GM12872 (cell line): ENCODE data around the gene BRAF.

Experiments used
- TF ChIP-seq, protein P1 (sequence below): IDR thresholded peaks from 3 replicates; pipeline ENCODE4 v1.5.1; 2011; ENCODE audit warnings: low read depth, mild to moderate bottlenecking, low read length, moderate library complexity; ENCODE audit not compliant: insufficient read depth

BRAF gene

DNA sequence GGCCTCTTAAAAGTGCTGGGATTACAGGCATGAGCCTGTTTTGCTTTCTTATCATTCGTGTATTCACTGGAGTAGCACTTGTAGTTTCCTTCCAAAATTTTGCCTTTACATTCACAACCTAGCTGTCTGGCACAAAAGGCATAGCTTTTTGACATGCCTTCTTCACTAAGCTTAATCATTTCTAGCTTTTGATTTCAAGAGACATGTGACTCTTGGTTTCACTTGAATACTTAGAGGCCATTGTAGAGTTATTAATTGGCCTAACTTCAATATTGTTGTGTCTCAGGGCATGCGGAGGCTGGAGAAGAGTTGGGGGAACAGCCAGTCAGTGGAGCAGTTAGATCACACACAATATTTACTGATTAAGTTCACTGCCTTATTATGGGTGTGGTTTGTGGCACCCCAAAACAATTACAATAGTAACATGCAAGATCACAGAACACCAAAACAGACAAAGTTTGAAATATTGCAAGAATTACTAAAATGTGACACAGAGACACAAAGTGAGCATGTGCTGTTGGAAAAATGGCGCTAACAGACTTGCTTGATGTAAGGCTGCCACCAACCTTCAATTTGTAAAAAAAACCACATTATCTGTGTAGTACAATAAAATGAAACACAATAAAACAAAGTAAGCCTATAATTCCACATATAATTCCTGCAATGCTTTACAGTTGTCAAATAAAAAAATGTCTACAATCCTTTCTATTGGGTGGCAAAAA, 43.1 kb downstream of the BRAF start:
- TF ChIP-seq, protein P1, sequence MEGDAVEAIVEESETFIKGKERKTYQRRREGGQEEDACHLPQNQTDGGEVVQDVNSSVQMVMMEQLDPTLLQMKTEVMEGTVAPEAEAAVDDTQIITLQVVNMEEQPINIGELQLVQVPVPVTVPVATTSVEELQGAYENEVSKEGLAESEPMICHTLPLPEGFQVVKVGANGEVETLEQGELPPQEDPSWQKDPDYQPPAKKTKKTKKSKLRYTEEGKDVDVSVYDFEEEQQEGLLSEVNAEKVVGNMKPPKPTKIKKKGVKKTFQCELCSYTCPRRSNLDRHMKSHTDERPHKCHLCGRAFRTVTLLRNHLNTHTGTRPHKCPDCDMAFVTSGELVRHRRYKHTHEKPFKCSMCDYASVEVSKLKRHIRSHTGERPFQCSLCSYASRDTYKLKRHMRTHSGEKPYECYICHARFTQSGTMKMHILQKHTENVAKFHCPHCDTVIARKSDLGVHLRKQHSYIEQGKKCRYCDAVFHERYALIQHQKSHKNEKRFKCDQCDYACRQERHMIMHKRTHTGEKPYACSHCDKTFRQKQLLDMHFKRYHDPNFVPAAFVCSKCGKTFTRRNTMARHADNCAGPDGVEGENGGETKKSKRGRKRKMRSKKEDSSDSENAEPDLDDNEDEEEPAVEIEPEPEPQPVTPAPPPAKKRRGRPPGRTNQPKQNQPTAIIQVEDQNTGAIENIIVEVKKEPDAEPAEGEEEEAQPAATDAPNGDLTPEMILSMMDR: no peak

DNA sequence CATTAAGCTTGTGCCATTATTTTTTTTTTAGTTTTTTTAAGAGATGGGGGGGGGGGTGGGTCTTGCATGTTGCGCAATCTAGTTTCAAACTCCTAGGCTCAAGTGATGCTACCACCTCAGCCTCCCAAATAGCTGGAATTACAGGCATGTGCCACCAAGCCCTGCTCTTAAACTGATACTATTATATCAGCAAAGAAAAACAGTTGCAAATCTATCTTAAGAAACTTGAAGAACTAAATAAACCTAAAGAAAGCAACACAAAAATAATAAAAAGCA, 47.5 kb downstream of the BRAF start:
- TF ChIP-seq, protein P1: no peak

DNA sequence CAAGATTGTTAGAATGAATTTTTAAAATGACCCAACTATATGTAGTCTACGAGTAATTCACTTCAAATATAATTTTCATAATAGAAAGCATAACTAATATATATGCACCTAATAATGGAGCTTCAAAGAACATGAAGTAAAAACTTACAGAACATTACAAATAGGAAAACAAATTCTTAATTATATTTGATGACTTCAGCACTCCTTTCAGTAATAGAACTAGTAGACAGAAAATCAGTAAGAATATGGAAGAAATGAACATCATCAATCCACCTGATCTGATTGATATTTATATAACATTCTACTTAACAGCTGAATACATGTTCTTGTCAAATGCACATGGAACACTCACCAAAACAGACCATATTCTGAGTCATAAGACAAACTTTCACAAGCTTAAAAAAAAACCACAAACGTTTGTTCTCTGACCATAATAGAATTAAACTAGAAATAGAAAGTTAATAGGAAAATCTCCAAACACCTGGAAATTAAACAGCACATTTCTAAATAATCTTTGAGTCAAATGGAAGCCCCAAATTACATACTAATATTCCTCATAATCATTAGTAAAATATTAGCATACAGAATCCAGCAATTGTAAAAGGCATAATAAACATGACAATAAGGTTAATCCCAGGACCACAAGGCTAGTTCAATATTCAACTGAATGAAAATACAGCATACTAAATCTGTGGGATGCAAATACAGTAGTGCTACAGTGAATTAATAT, 48.0 kb downstream of the BRAF start:
- TF ChIP-seq, protein P1: no peak

DNA sequence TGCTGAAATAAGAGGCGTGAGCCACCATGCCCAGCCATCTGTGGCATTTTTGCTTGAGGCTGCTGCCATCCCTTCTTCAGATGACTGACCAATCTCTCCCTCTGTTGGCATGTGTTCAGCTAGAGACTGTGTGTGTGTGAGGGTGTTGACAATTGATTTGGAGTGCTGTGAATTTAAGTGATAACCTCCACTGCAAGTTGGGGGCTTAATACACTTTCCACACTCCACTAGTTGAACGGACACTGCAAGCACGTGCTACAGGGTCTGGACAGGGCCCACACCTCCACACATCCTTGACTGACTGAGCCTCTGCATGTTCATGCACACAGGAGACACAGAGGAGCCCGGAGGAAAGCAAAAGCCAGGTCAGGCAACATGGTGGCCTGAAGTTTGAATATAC, 51.3 kb downstream of the BRAF start:
- TF ChIP-seq, protein P1: no peak

DNA sequence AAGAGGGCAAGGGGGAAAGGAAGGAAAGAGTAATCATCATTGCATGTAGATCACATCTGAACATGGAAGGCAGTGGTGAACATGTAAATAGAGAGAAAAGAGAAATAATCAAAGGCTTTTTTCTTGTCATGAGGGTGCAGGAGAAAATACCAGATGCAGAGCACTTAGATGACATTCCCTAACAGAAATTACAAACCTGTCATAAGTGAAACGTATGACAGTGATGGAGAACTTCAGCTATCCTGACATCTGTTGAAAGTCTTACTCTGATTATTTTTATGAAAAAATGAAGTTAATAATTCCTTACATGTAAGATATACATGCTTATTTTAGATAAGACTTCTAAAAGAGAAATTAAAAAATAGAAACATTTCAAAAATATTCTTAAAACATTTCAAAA, 54.7 kb downstream of the BRAF start:
- TF ChIP-seq, protein P1: no peak

DNA sequence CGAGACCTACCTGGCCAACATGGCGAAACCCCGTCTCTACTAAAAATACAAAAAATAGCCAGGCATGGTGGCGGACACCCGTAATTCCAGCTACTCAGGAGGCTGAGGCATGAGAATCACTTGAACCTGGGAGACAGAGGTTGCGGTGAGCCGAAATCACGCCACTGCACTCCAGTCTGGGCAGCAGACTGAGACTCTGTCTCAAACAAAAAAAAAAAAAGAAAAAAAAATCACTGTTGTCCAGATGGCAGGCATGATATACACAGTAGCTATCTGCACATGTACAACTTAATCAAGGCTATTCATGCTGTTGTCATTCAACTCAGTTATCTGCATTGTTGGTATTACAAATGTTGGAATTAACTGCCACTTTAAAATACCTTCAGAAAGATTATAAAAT, 55.3 kb downstream of the BRAF start:
- TF ChIP-seq, protein P1: no peak

DNA sequence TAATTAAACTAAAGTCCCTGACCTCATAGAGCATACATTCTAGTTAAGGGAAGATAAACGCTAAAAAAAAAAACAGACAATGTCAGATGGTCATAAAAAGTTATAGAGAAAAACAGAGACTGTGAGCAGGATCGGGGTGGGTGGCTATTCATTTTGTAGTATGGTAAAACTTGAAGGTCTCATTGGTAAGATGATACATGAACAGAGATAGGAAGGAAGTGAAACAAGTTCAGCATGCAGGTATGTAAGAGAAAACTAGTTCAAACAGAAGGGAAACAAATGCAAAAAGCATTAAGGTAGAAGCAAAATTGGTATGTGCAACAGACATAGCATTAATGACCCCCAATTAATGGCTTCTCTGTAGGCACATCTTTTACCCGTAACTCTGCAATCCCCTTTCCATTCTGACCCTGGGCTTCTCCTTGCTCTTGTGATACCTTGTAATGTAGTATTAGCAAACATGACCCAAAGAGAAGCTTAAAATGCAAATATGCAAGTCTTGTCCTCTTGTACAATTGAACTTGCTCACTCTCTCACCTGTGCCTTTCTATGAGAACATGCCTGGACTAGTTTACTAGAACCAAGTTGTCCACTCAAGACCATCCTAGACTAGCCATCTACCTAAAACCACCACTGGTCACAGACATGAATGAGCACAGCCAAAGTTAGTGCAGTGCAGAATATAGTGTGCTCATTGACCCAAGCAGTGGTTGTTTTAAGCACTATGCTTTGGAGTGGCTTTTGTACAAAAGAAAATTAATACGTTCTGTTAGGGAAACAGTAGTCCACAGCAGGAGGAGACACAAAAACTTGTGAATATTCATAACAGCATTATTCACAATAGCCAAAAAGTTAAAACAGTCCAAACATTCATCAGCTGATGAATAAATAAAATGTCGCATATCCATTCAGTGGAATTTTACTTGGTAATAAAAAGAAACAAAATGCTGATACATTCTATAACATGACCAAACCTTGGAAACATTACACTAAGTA, 57.0 kb downstream of the BRAF start:
- TF ChIP-seq, protein P1: no peak
